Thyroid gland (tissue), 4 donors: ENCODE results near the gene GPBP1. TPM values are rescaled to one million over a fixed set of nuclear protein-coding genes. Genes with fewer than 3 reads are reported as not detected.

ENCODE experiments used
- DNase-seq, 2 donors: peaks; one replicate each; pipeline ENCODE4 v3.0.0-alpha.2; 2019
- H3K27ac ChIP-seq, 3 donors: fragments of 200-600 bp; sonication (generic); 1 replicate in 2 of 3; 2 replicates in 1 of 3; pipeline ENCODE4 v1.5.1; 2016 to 2019; ENCODE audit warnings: mild to moderate bottlenecking in 1 of 3, moderate library complexity in 1 of 3
- H3K27me3 ChIP-seq: fragments of 200-600 bp; sonication (generic); one replicate; pipeline ENCODE4 v1.5.1; 2019
- H3K36me3 ChIP-seq, 2 donors: fragments of 200-600 bp; sonication (generic); one replicate each; pipeline ENCODE4 v1.5.1; 2016 to 2019
- H3K4me1 ChIP-seq, 2 donors: fragments of 200-600 bp; sonication (generic); one replicate each; pipeline ENCODE4 v1.5.1; 2017 to 2019
- H3K4me3 ChIP-seq, 3 donors: fragments of 200-600 bp; sonication (generic); replicated peaks in 1 of 3; 1 replicate in 2 of 3; 2 replicates in 1 of 3; pipeline ENCODE4 v1.5.1; 2016; ENCODE audit warnings: mild to moderate bottlenecking in 1 of 3
- H3K9me3 ChIP-seq: fragments of 200-600 bp; sonication (generic); one replicate; pipeline ENCODE4 v1.5.1; 2017
- CTCF ChIP-seq, 6 experiments: fragments of 200-600 bp in 3 of 6; fragments of 450-650 bp in 3 of 6; sonication (generic) in 3 of 6; IDR thresholded peaks; one replicate each; pipeline ENCODE4 v1.5.1; 2016 to 2019; ENCODE audit warnings: antibody characterized with exemption in 6 of 6, mild to moderate bottlenecking in 2 of 6, inconsistent platforms in 1 of 6, moderate library complexity in 1 of 6
- POLR2A ChIP-seq, 2 donors: fragments of 450-650 bp; IDR thresholded peaks; one replicate each; pipeline ENCODE4 v1.6.1; 2017; ENCODE audit warnings: antibody characterized with exemption in 2 of 2, mild to moderate bottlenecking in 2 of 2, moderate library complexity in 1 of 2
- WGBS, 2 donors: methylation state at CpG; one replicate each; pipeline ENCODE4 v1.1.5; 2017; 5-methylcytosine and 5-hydroxymethylcytosine counted together
- intact Hi-C: fragments of 100-400 bp; cut with DNase I; formaldehyde crosslinking; loops from one replicate; pipeline ENCODE4 v1.15.1; 2023
- total RNA-seq, 4 donors: library from RNA; depleted of rRNA; stranded (reverse); fragments of >200 nt; gene quantifications; one replicate each; pipeline ENCODE4 v1.2.3, GENCODE V29; 2016

GPBP1 gene
- total RNA-seq, 4 donors from 2014 or later = 89.4 to 109 (median 99.4) TPM

GRCh38 chr5:57209316-57210040 is 35.6 kb downstream of the GPBP1 start:
- intact Hi-C loops = loop anchor here (5.0 kb wide), 1 partner anchor 42 kb away; no protein-coding TSS in a partner anchor
- no peak overlapping the region for H3K27ac ChIP-seq
- 53 to 54% methylated on average over 2 of the region's 2 CpGs for WGBS, 2 donors

GRCh38 chr5:57210633-57211032 is 36.8 kb downstream of the GPBP1 start:
- H3K27me3 ChIP-seq = no peaks in the 10 kb centered on the region
- no peak overlapping the region for H3K4me3 ChIP-seq
- H3K4me1 ChIP-seq = peaks cover under 1 to 13% of the 10 kb centered on the region in 2 donors
- DNase-seq = no peak
- no peak overlapping the region for H3K27ac ChIP-seq
- intact Hi-C loops = loop anchor here (5.0 kb wide), 1 partner anchor 43 kb away; no protein-coding TSS in a partner anchor
- H3K9me3 ChIP-seq = no peaks in the 10 kb centered on the region
- TF ChIP-seq POLR2A (IDR thresholded peaks at IDR 0.05) (no peak), CTCF (IDR thresholded peaks at IDR 0.05) (no peak)
- H3K36me3 ChIP-seq = peaks cover 8 to 10% of the 10 kb centered on the region in 2 donors

More at GRCh38 chr5:57209316-57210040, 35.6 kb downstream of the GPBP1 start:
- no peak for TF ChIP-seq POLR2A (IDR thresholded peaks at IDR 0.05)
- TF ChIP-seq CTCF (IDR thresholded peaks at IDR 0.05) = no peak
- no peaks in the 10 kb centered on the region for H3K36me3 ChIP-seq
- peaks cover 5 to 7% of the 10 kb centered on the region in 2 donors for H3K4me1 ChIP-seq
- H3K27me3 ChIP-seq = no peaks in the 10 kb centered on the region
- no peak for DNase-seq
- no peaks in the 10 kb centered on the region for H3K9me3 ChIP-seq
- no peak overlapping the region for H3K4me3 ChIP-seq

DNA sequence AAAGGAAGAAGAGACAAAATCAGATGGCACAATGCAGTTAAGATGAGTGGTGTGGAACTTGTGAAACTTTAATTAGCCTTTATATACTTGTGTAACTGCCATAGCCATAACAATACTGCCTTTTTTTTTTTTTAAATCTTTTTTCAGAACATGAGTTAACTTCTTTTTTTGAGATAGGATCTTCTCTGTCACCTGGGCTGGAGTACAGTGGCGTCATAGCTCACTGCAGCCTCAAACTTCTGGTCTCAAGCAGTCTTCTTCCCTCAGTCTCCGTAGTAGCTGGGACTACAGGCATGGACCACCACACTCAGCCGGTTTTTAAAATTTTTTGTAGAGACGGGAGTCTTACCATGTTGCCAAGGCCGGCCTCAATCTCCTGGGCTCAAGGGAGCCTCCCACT is 37.2 kb downstream of the GPBP1 start:
- H3K36me3 ChIP-seq = peaks cover 8 to 10% of the 10 kb centered on the region in 2 donors
- DNase-seq = no peak
- 90 to 93% methylated on average over 5 of the region's 5 CpGs for WGBS, 2 donors
- H3K27me3 ChIP-seq = no peaks in the 10 kb centered on the region
- intact Hi-C loops = loop anchor here (5.0 kb wide), 1 partner anchor 44 kb away; no protein-coding TSS in a partner anchor
- no peak for TF ChIP-seq POLR2A (IDR thresholded peaks at IDR 0.05)
- no peak for TF ChIP-seq CTCF (IDR thresholded peaks at IDR 0.05)
- no peak overlapping the region for H3K4me3 ChIP-seq
- no peak overlapping the region for H3K27ac ChIP-seq
- H3K9me3 ChIP-seq = no peaks in the 10 kb centered on the region
- H3K4me1 ChIP-seq = peaks cover 4 to 13% of the 10 kb centered on the region in 2 donors

- Histone ChIP-seq H3K9me3 (no peaks in the 10 kb centered on the region), H3K4me3 (no peak overlapping the region), H3K36me3 (peaks cover 8 to 10% of the 10 kb centered on the region in 2 donors), H3K4me1 (peaks cover 6 to 13% of the 10 kb centered on the region in 2 donors), H3K27ac (no peak overlapping the region), H3K27me3 (no peaks in the 10 kb centered on the region)
- no peak for DNase-seq
- 62 to 67% methylated on average over 4 of the region's 4 CpGs for WGBS, 2 donors
- intact Hi-C loops = no loop called here
- TF ChIP-seq POLR2A (IDR thresholded peaks at IDR 0.05) = no peak
- TF ChIP-seq CTCF (IDR thresholded peaks at IDR 0.05) = no peak
Measured at GRCh38 chr5:57215629-57216195, 41.9 kb downstream of the GPBP1 start.

DNA sequence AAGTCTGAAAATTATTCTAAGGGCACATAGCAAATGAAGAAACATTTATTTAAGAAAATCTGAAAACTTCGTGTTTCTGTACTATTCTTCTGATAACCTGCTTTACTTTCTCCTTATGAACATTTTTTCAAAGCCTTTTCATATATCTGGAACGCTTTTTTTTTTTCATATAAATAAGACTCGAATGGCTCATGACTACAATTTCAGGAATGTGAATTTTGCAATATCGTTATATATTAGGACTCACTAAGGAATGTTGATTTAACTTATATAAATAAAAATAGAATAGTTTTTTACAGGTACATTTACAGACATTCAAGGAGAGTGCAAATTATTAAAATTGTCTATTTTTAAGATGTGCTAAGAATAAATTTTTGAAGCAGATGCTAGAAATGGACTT is 42.9 kb downstream of the GPBP1 start:
- WGBS, 2 donors = 84 to 87% methylated on average over 4 of the region's 4 CpGs
- H3K9me3 ChIP-seq = no peaks in the 10 kb centered on the region
- H3K4me1 ChIP-seq = peaks cover 8 to 13% of the 10 kb centered on the region in 2 donors
- peaks cover 8 to 10% of the 10 kb centered on the region in 2 donors for H3K36me3 ChIP-seq
- H3K4me3 ChIP-seq = no peak overlapping the region
- no peak for DNase-seq
- intact Hi-C loops = no loop called here
- H3K27me3 ChIP-seq = no peaks in the 10 kb centered on the region
- TF ChIP-seq POLR2A (IDR thresholded peaks at IDR 0.05) (no peak), CTCF (IDR thresholded peaks at IDR 0.05) (no peak)
- no peak overlapping the region for H3K27ac ChIP-seq
